Neural progenitor cell (in vitro differentiated cells): ENCODE results near the gene RAD51D. TPM values are rescaled to one million over a fixed set of nuclear protein-coding genes. Genes with fewer than 3 reads are reported as not detected.
"Not testable (repeated sequence)": the region's sequence is repeated elsewhere in the genome, so short reads cannot be mapped to it uniquely, and the experiment has no call there.

Experiments used
- DNase-seq: peaks from one replicate; pipeline ENCODE4 v3.0.0-alpha.2; 2016; ENCODE audit warnings: low spot score
- H2AFZ ChIP-seq: fragments of 200-600 bp; sonication (generic); replicated peaks from 2 replicates; pipeline ENCODE4 v1.6.1; 2016; ENCODE audit warnings: antibody characterized with exemption
- H3F3A ChIP-seq: fragments of 200-600 bp; sonication (generic); 2 replicates; pipeline ENCODE4 v1.6.1; 2016; ENCODE audit warnings: antibody characterized with exemption, low read depth
- H3K27ac ChIP-seq: fragments of 200-600 bp; sonication (generic); 2 replicates; pipeline ENCODE4 v1.5.1; 2016; ENCODE audit warnings: mild to moderate bottlenecking
- H3K27me3 ChIP-seq: fragments of 200-600 bp; sonication (generic); 2 replicates; pipeline ENCODE4 v1.6.1; 2016; ENCODE audit warnings: mild to moderate bottlenecking, moderate library complexity
- H3K36me3 ChIP-seq: fragments of 200-600 bp; sonication (generic); 2 replicates; pipeline ENCODE4 v1.5.1; 2016
- H3K4me1 ChIP-seq: fragments of 200-600 bp; sonication (generic); 2 replicates; pipeline ENCODE4 v1.6.1; 2016; ENCODE audit warnings: mixed run types
- H3K4me2 ChIP-seq: fragments of 200-600 bp; sonication (generic); 2 replicates; pipeline ENCODE4 v1.6.1; 2016
- H3K4me3 ChIP-seq: fragments of 200-600 bp; sonication (generic); 2 replicates; pipeline ENCODE4 v1.5.1; 2016
- H3K79me2 ChIP-seq: fragments of 200-600 bp; sonication (generic); 2 replicates; pipeline ENCODE4 v1.6.1; 2016; ENCODE audit warnings: low read depth
- H3K9ac ChIP-seq: fragments of 200-600 bp; sonication (generic); 2 replicates; pipeline ENCODE4 v1.6.1; 2016
- H3K9me3 ChIP-seq: fragments of 200-600 bp; sonication (generic); 2 replicates; pipeline ENCODE4 v1.5.1; 2016; ENCODE audit warnings: low read depth
- H4K20me1 ChIP-seq: fragments of 200-600 bp; sonication (generic); 2 replicates; pipeline ENCODE4 v1.6.1; 2016; ENCODE audit warnings: low read depth
- H3K27ac Mint-ChIP-seq: 3 replicates; pipeline ENCODE4 v1.8.0; 2021; ENCODE audit warnings: mixed read lengths
- H3K27me3 Mint-ChIP-seq: 2 replicates; pipeline ENCODE4 v1.8.0; 2022; ENCODE audit warnings: low read depth, mild to moderate bottlenecking, inconsistent platforms, moderate library complexity, mixed read lengths; ENCODE audit not compliant: insufficient read depth
- H3K36me3 Mint-ChIP-seq: 3 replicates; pipeline ENCODE4 v1.8.0; 2021; ENCODE audit warnings: mixed read lengths
- H3K4me1 Mint-ChIP-seq: 3 replicates; pipeline ENCODE4 v1.8.0; 2021; ENCODE audit warnings: mixed read lengths
- H3K4me3 Mint-ChIP-seq: 3 replicates; pipeline ENCODE4 v1.8.0; 2021; ENCODE audit warnings: mild to moderate bottlenecking, moderate library complexity, mixed read lengths
- H3K9me3 Mint-ChIP-seq: 3 replicates; pipeline ENCODE4 v1.8.0; 2020; ENCODE audit warnings: mixed read lengths
- CTCF ChIP-seq: fragments of 200-600 bp; sonication (generic); IDR thresholded peaks from 2 replicates; pipeline ENCODE4 v1.5.1; 2017; ENCODE audit warnings: antibody characterized with exemption, mild to moderate bottlenecking
- EZH2 ChIP-seq: fragments of 200-600 bp; sonication (generic); IDR thresholded peaks from 2 replicates; pipeline ENCODE4 v1.6.1; 2017; ENCODE audit warnings: antibody characterized with exemption, mild to moderate bottlenecking, moderate library complexity
- EZH2phosphoT487 ChIP-seq: fragments of 200-600 bp; sonication (generic); IDR thresholded peaks from 2 replicates; pipeline ENCODE4 v1.6.1; 2017; ENCODE audit warnings: antibody characterized with exemption
- total RNA-seq: library from RNA; depleted of rRNA; stranded (reverse); fragments of >200 nt; gene quantifications from 2 replicates; pipeline ENCODE4 v1.2.3, GENCODE V29; 2015; ENCODE audit warnings: low replicate concordance

Gene RAD51D
- total RNA-seq, 1 donor from 2014 or later, result 9.0 TPM

GRCh38 chr17:35095741-35096140 lies 23.9 kb downstream of the RAD51D start:
- Histone ChIP-seq H3K4me3 (no peak overlapping the region), H3K27ac (no peak overlapping the region), H3K9me3 (no peaks in the 10 kb centered on the region), H3K27me3 (no peaks in the 10 kb centered on the region), H3K36me3 (no peaks in the 10 kb centered on the region), H3K4me1 (no peaks in the 10 kb centered on the region), H2AFZ (no peak overlapping the region), H3K4me2 (no peak overlapping the region), H4K20me1 (no peaks in the 10 kb centered on the region), H3K79me2 (no peaks in the 10 kb centered on the region), H3F3A (no peaks in the 10 kb centered on the region), H3K9ac (no peak overlapping the region)
- Mint-ChIP-seq H3K27me3 (no peaks in the 10 kb centered on the region), H3K4me1 (no peaks in the 10 kb centered on the region), H3K4me3 (no peak overlapping the region), H3K9me3 (no peaks in the 10 kb centered on the region), H3K36me3 (no peaks in the 10 kb centered on the region), H3K27ac (no peak overlapping the region)
- no peak for TF ChIP-seq CTCF
- no peak for TF ChIP-seq EZH2phosphoT487
- TF ChIP-seq EZH2, result no peak
- no peak for DNase-seq

GRCh38 chr17:35094902-35095301 lies 24.8 kb downstream of the RAD51D start:
- H2AFZ ChIP-seq, result no peak overlapping the region

DNA sequence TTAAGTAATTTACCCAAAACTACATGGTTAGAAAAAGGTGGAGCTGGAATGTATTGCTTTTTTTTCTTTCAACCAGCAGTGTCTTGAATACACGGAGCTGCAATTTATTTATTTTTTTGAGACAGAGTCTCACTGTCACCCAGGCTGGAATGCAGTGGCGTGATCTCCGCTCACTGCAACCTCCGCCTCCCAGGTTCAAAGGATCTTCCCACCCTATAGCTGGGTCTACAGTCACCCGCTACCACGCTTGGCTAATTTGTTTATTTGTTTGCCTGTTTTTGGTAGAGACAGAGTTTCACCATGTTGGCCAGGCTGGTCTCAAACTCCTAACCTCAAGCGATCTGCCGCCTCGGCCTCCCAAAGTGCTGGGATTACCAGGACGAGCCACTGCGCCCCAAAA lies 29.0 kb downstream of the RAD51D start:
- H3K36me3 ChIP-seq, H3K4me3 ChIP-seq, H3K27ac Mint-ChIP-seq, H3K9ac ChIP-seq, H3K79me2 ChIP-seq, H2AFZ ChIP-seq, H3K4me2 ChIP-seq, H3K4me1 ChIP-seq, H3K27me3 Mint-ChIP-seq, H3K9me3 Mint-ChIP-seq, H3K9me3 ChIP-seq, H3K27ac ChIP-seq, DNase-seq, H4K20me1 ChIP-seq, H3K36me3 Mint-ChIP-seq: not testable (repeated sequence)
- H3K4me3 Mint-ChIP-seq, result peak overlapping the region; percentile 43
- Histone ChIP-seq H3K27me3 (peaks cover 18% of the 10 kb centered on the region), H3F3A (peaks cover 14% of the 10 kb centered on the region)
- H3K4me1 Mint-ChIP-seq, result peaks cover 14% of the 10 kb centered on the region

More at GRCh38 chr17:35094902-35095301, 24.8 kb downstream of the RAD51D start:
- TF ChIP-seq EZH2, result no peak
- TF ChIP-seq EZH2phosphoT487, result no peak
- TF ChIP-seq CTCF, result no peak
- Mint-ChIP-seq H3K4me3 (no peak overlapping the region), H3K9me3 (no peaks in the 10 kb centered on the region), H3K27ac (no peak overlapping the region), H3K27me3 (no peaks in the 10 kb centered on the region), H3K36me3 (no peaks in the 10 kb centered on the region), H3K4me1 (no peaks in the 10 kb centered on the region)
- Histone ChIP-seq H3K36me3 (no peaks in the 10 kb centered on the region), H3K79me2 (no peaks in the 10 kb centered on the region), H3F3A (peaks cover 2% of the 10 kb centered on the region), H3K27me3 (no peaks in the 10 kb centered on the region), H3K4me2 (no peak overlapping the region), H4K20me1 (no peaks in the 10 kb centered on the region), H3K9ac (no peak overlapping the region), H3K27ac (no peak overlapping the region), H3K9me3 (no peaks in the 10 kb centered on the region), H3K4me1 (no peaks in the 10 kb centered on the region), H3K4me3 (no peak overlapping the region)
- no peak for DNase-seq

DNA sequence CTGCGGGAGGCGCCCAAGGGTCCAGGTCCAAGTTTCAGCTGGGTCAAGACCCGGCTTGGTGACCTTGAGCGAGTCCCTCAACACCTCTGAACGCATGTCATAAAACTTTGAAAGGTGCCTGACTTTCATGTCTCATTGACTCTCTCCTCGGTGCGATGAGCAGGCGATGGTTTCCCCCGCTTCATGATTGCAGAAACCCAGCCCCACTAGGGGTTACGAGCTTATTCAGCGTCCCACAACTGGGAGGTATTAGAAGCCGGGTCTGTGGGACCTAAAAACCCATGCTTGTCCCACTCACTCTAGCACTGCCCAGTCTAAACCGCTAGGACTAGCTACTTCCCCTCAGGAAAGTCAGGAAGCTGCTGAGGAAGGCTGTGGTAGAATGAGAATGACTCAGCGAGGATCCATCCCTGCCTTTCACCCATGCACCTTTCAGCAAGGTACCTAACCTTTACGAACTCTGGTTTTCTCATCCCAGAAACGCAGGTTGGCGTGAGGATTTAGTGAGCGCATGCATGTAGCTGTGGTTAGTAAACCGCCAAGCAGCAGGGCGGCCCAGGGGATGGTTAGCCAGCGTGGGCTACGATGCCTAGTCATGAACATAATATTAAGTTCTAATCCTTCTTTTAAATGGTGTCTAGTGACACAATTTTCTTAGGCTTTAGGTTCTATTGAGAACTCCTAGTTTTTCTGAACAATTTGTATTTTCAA lies 29.9 kb downstream of the RAD51D start:
- no peaks in the 10 kb centered on the region for H3K36me3 ChIP-seq
- H3K4me2 ChIP-seq, result peak overlapping the region; percentile 70
- DNase-seq, result peak; percentile 27
- peak overlapping the region; percentile 88 for H3K4me3 Mint-ChIP-seq
- H3K27me3 ChIP-seq, result peaks cover 18% of the 10 kb centered on the region
- no peaks in the 10 kb centered on the region for H3K36me3 Mint-ChIP-seq
- no peaks in the 10 kb centered on the region for H3K9me3 ChIP-seq
- H2AFZ ChIP-seq, result peak overlapping the region; percentile 90
- peaks cover 5% of the 10 kb centered on the region for H3K27me3 Mint-ChIP-seq
- H3K4me1 Mint-ChIP-seq, result peaks cover 15% of the 10 kb centered on the region
- no peaks in the 10 kb centered on the region for H3K79me2 ChIP-seq
- no peak for TF ChIP-seq EZH2phosphoT487
- no peak for TF ChIP-seq CTCF
- no peaks in the 10 kb centered on the region for H3K9me3 Mint-ChIP-seq
- peak overlapping the region; percentile 100 for H3K4me3 ChIP-seq
- no peak overlapping the region for H3K27ac Mint-ChIP-seq
- peaks cover 14% of the 10 kb centered on the region for H3F3A ChIP-seq
- H3K4me1 ChIP-seq, result peaks cover 3% of the 10 kb centered on the region
- peaks cover 7% of the 10 kb centered on the region for H4K20me1 ChIP-seq
- no peak overlapping the region for H3K27ac ChIP-seq
- no peak overlapping the region for H3K9ac ChIP-seq
